WERI-Rb-1 (cell line): Measurements from ENCODE around the gene SEC24C.
"Not testable (repeated sequence)": the region's sequence is repeated elsewhere in the genome, so short reads cannot be mapped to it uniquely, and the experiment has no call there.

ENCODE experiments used
- DNase-seq: peaks from one replicate; pipeline ENCODE4 v3.0.0-alpha.2; 2020
- H3K27ac ChIP-seq: fragments of 250-450 bp; sonication (Bioruptor Pico); 2 replicates; pipeline ENCODE4 v1.5.1; 2020; ENCODE audit warnings: mild to moderate bottlenecking, moderate library complexity
- H3K27me3 ChIP-seq: fragments of 250-450 bp; sonication (Bioruptor Pico); 2 replicates; pipeline ENCODE4 v1.5.1; 2021; ENCODE audit warnings: mild to moderate bottlenecking, low read depth, moderate library complexity; ENCODE audit not compliant: insufficient read depth, severe bottlenecking
- H3K36me3 ChIP-seq: fragments of 250-450 bp; sonication (Bioruptor Pico); 2 replicates; pipeline ENCODE4 v1.5.1; 2020; ENCODE audit warnings: mild to moderate bottlenecking, moderate library complexity
- H3K4me3 ChIP-seq: 2 replicates; pipeline ENCODE4 v1.5.1; 2011; ENCODE audit warnings: low read depth, mild to moderate bottlenecking, control low read depth, low read length
- H3K9me3 ChIP-seq: fragments of 250-450 bp; sonication (Bioruptor Pico); 2 replicates; pipeline ENCODE4 v1.5.1; 2021; ENCODE audit warnings: mild to moderate bottlenecking, moderate library complexity; ENCODE audit not compliant: severe bottlenecking
- CTCF ChIP-seq: IDR thresholded peaks from 2 replicates; pipeline ENCODE4 v1.5.1; 2011; ENCODE audit warnings: low read depth, mild to moderate bottlenecking, control low read depth, inconsistent platforms, low read length

Gene SEC24C

DNA sequence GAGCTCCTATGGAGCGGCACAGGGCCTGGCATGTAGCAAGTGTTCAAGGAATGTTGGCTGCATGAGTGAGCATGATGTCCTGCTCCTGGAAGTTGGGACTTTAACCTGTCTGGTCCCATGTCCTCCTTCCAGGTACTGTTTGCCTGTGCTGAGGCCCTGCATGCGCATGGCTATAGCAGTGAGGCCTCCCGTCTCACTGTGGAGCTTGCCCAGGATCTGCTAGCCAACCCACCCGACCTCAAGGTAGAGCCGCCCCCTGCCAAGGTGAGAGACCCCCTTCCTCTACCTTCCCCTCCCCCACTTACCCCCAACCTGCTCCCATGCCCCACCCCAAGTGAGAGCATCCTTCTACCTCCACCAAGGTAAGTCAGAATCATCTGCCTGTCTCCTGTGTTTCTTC, 49.3 kb downstream of the SEC24C start:
- no peak for DNase-seq
- Histone ChIP-seq H3K9me3 (no peaks in the 10 kb centered on the region), H3K4me3 (no peak overlapping the region), H3K36me3 (peaks cover 82% of the 10 kb centered on the region), H3K27ac (no peak overlapping the region), H3K27me3 (no peaks in the 10 kb centered on the region)
- no peak for TF ChIP-seq CTCF

- not testable (repeated sequence) for DNase-seq
Observed at GRCh38 chr10:73795491-73795890, 51.3 kb downstream of the SEC24C start.

GRCh38 chr10:73796035-73796434, 51.9 kb downstream of the SEC24C start:
- H3K36me3 ChIP-seq, result peaks cover 78% of the 10 kb centered on the region
- DNase-seq, H3K9me3 ChIP-seq, H3K27ac ChIP-seq, H3K4me3 ChIP-seq, H3K27me3 ChIP-seq: not testable (repeated sequence)

More at GRCh38 chr10:73795491-73795890, 51.3 kb downstream of the SEC24C start:
- H3K4me3 ChIP-seq, H3K27me3 ChIP-seq, H3K27ac ChIP-seq, H3K9me3 ChIP-seq: not testable (repeated sequence)
- H3K36me3 ChIP-seq, result peaks cover 82% of the 10 kb centered on the region

DNA sequence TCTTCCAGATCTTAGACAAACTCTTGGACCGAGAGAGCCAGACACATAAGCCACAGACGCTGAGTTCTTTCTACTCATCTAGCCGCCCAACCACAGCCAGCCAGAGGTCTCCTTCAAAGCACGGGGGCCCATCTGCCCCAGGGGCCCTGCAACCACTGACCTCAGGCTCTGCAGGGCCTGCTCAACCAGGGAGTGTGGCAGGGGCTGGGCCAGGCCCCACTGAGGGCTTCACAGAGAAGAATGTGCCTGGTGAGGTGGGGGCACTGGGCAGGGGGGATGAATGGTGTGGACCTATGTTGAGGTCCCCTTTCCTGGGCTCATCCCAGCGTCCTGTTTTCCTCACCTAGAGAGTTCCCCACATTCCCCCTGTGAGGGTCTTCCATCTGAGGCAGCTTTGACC, 52.6 kb downstream of the SEC24C start:
- Histone ChIP-seq H3K27ac (no peak overlapping the region), H3K27me3 (no peaks in the 10 kb centered on the region), H3K36me3 (peaks cover 76% of the 10 kb centered on the region), H3K9me3 (no peaks in the 10 kb centered on the region), H3K4me3 (no peak overlapping the region)
- DNase-seq, result no peak
- no peak for TF ChIP-seq CTCF

- no peak for TF ChIP-seq CTCF
- H3K36me3 ChIP-seq, result peaks cover 76% of the 10 kb centered on the region
Observed at GRCh38 chr10:73797324-73798025, 53.3 kb downstream of the SEC24C start.

DNA sequence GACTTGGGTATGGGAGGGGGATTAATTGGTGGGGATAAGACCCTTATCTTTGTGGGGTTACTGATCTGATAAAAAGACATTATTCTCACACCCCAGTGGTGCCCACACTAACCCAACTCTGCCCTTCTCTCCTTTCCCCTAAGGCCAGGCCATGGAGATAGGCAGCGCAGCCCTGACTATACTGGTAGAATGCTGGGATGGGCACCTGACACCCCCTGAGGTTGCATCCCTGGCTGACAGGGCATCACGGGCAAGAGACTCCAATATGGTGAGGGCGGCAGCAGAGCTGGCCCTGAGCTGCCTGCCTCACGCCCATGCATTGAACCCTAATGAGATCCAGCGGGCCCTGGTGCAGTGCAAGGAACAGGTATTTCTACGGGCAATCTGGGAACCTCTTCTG, 53.9 kb downstream of the SEC24C start:
- Histone ChIP-seq H3K9me3 (no peaks in the 10 kb centered on the region), H3K4me3 (no peak overlapping the region), H3K27ac (no peak overlapping the region), H3K27me3 (no peaks in the 10 kb centered on the region), H3K36me3 (peaks cover 75% of the 10 kb centered on the region)
- no peak for TF ChIP-seq CTCF
- no peak for DNase-seq

More at GRCh38 chr10:73797324-73798025, 53.3 kb downstream of the SEC24C start:
- no peak overlapping the region for H3K4me3 ChIP-seq
- DNase-seq, result no peak
- no peaks in the 10 kb centered on the region for H3K27me3 ChIP-seq
- H3K9me3 ChIP-seq, result no peaks in the 10 kb centered on the region
- no peak overlapping the region for H3K27ac ChIP-seq

DNA sequence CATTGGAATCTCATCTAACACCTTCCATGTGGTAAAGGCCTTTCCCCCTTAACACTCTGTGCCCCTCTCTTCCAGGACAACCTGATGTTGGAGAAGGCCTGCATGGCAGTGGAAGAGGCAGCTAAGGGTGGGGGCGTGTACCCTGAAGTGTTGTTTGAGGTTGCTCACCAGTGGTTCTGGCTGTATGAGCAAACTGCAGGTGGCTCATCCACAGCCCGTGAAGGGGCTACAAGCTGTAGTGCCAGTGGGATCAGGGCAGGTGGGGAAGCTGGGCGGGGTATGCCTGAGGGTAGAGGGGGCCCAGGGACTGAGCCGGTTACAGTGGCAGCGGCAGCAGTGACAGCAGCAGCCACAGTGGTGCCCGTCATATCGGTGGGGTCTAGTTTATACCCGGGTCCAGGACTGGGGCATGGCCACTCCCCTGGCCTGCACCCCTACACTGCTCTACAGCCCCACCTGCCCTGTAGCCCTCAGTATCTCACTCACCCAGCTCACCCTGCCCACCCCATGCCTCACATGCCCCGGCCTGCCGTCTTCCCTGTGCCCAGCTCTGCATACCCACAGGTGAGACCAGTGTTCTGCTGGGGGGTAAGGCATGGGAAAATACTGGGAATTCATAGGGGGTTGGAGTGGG, 54.9 kb downstream of the SEC24C start:
- Histone ChIP-seq H3K36me3 (peaks cover 71% of the 10 kb centered on the region), H3K27ac (no peak overlapping the region), H3K9me3 (no peaks in the 10 kb centered on the region), H3K27me3 (no peaks in the 10 kb centered on the region), H3K4me3 (no peak overlapping the region)
- TF ChIP-seq CTCF, result no peak
- DNase-seq, result no peak
